ENCODE results near the gene SIT1.

SIT1 gene

GRCh38 chr9:35666549-35666948, 15.8 kb upstream of the SIT1 start:
- no peaks in the 10 kb centered on the region for H3K27me3 ChIP-seq (replicated peaks)
- DNase-seq = no peak
- no peak overlapping the region for H3K4me3 ChIP-seq (ENCODE audit: low read depth, low read length)
- no peaks in the 10 kb centered on the region for H3K36me3 ChIP-seq (replicated peaks)
- no peak overlapping the region for H3K27ac ChIP-seq
- in situ Hi-C loops (cut with HindIII; ENCODE audit: low pct_ligation_motif_present, low sequenced_read_pairs) = no loop called here
- TF ChIP-seq CTCF (IDR thresholded peaks at IDR 0.05; ENCODE audit: low read depth, low read length, missing control alignments) = no peak

- H3K36me3 ChIP-seq (replicated peaks) = no peaks in the 10 kb centered on the region
- TF ChIP-seq CTCF (IDR thresholded peaks at IDR 0.05; ENCODE audit: low read depth, low read length, missing control alignments) = no peak
- H3K4me3 ChIP-seq (ENCODE audit: low read depth, low read length) = no peak overlapping the region
- H3K27ac ChIP-seq = no peak overlapping the region
- peak; percentile 26 for DNase-seq
- in situ Hi-C loops (cut with HindIII; ENCODE audit: low pct_ligation_motif_present, low sequenced_read_pairs) = no loop called here
- H3K27me3 ChIP-seq (replicated peaks) = no peaks in the 10 kb centered on the region
These were observed 15.3 kb upstream of the SIT1 start for GRCh38 chr9:35666045-35666444.

GRCh38 chr9:35665471-35665818, 14.7 kb upstream of the SIT1 start:
- H3K27ac ChIP-seq = no peak overlapping the region
- in situ Hi-C loops (cut with HindIII; ENCODE audit: low pct_ligation_motif_present, low sequenced_read_pairs) = no loop called here
- peaks cover 3% of the 10 kb centered on the region for H3K36me3 ChIP-seq (replicated peaks)
- TF ChIP-seq CTCF (IDR thresholded peaks at IDR 0.05; ENCODE audit: low read depth, low read length, missing control alignments) = no peak
- H3K4me3 ChIP-seq (ENCODE audit: low read depth, low read length) = peak overlapping the region; percentile 66
- no peaks in the 10 kb centered on the region for H3K27me3 ChIP-seq (replicated peaks)
- no peak for DNase-seq

GRCh38 chr9:35664531-35665470, 14.1 kb upstream of the SIT1 start, which contains the start of gene ARHGEF39:
ARHGEF39 (minus strand) TSS chr9:35665195; CDS start chr9:35665169, 26 bp downstream.
- peak; percentile 53 for DNase-seq
- no peak within 1 kb of the TSS for H3K27ac ChIP-seq
- peak; percentile 33 for TF ChIP-seq CTCF (IDR thresholded peaks at IDR 0.05; ENCODE audit: low read depth, low read length, missing control alignments)
- peaks cover 7% of the 10 kb centered on the region for H3K36me3 ChIP-seq (replicated peaks)
- in situ Hi-C loops (cut with HindIII; ENCODE audit: low pct_ligation_motif_present, low sequenced_read_pairs) = no loop called here
- H3K27me3 ChIP-seq (replicated peaks) = no peaks in the 10 kb centered on the region
- H3K4me3 ChIP-seq (ENCODE audit: low read depth, low read length) = peak within 1 kb of the TSS; percentile 66

- H3K36me3 ChIP-seq (replicated peaks) = peaks cover 7% of the 10 kb centered on the region
- no peak for DNase-seq
- in situ Hi-C loops (cut with HindIII; ENCODE audit: low pct_ligation_motif_present, low sequenced_read_pairs) = no loop called here
- TF ChIP-seq CTCF (IDR thresholded peaks at IDR 0.05; ENCODE audit: low read depth, low read length, missing control alignments) = no peak
- H3K27me3 ChIP-seq (replicated peaks) = no peaks in the 10 kb centered on the region
- H3K27ac ChIP-seq = no peak overlapping the region
- H3K4me3 ChIP-seq (ENCODE audit: low read depth, low read length) = no peak overlapping the region
These were observed 11.7 kb upstream of the SIT1 start for GRCh38 chr9:35662437-35662836.
